HFF-Myc (cell line): Measurements from ENCODE around the gene RAN.
"Not testable (repeated sequence)": the region's sequence is repeated elsewhere in the genome, so short reads cannot be mapped to it uniquely, and the experiment has no call there.

Experiments used
- DNase-seq: peaks from one replicate; pipeline ENCODE4 v3.0.0-alpha.2; 2011; ENCODE audit warnings: low read depth; ENCODE audit errors: extremely low read depth
- H3K4me3 ChIP-seq: replicated peaks from 2 replicates; pipeline ENCODE4 v1.5.1; 2011; ENCODE audit warnings: low read depth, mild to moderate bottlenecking, control low read depth, low read length
- CTCF ChIP-seq: IDR thresholded peaks from 2 replicates; pipeline ENCODE4 v1.5.1; 2012; ENCODE audit warnings: mild to moderate bottlenecking, low read depth, low read length, control low read depth; ENCODE audit errors: missing control alignments

RAN gene

GRCh38 chr12:130874696-130875095 is 2.8 kb downstream of the RAN start:
- H3K4me3 ChIP-seq: peak overlapping the region; percentile 97
- TF ChIP-seq CTCF: no peak
- no peak for DNase-seq

DNA sequence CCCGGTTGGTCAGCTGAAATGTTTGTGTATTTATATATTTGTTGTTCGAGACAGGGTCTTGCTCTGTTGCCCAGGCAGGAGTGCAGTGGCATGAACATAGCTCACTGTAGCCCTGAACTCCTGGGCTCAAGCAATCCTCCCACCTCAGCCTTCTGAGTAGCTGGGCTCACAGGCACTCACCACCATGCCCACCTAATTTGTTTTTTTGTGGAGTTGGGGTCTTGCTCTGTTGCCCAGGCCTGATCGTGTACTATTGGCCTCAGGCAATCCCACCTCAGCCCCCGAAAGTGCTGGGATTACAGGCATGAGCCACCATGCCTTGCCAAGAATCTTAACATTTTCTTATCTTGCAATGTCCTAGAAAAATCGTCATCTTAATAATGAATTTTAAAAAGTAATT is 3.3 kb downstream of the RAN start:
- DNase-seq: no peak
- peak overlapping the region; percentile 97 for H3K4me3 ChIP-seq
- no peak for TF ChIP-seq CTCF

GRCh38 chr12:130875708-130876107 is 3.8 kb downstream of the RAN start:
- H3K4me3 ChIP-seq, DNase-seq: not testable (repeated sequence)

- no peak for DNase-seq
- TF ChIP-seq CTCF: no peak
- no peak overlapping the region for H3K4me3 ChIP-seq
Measured at GRCh38 chr12:130876297-130876696, 4.4 kb downstream of the RAN start.

DNA sequence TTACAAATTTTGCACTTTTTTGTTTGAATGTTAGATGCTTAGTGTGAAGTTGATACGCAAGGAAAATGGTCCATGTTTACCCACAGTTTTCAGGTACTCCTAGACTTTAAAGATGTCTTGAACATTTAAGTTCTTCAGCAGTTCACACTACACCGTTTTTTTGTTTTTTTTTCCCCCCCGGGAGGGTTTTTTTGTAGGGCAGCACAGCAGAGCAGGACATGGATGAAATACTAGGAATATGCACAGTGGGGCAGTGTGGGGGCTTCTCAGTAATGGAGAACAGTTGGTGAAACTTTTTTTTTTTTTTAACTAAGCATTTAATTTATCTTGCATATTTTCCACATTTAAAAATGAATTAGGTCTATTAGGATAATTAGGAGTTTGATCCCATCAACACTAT is 4.9 kb downstream of the RAN start:
- DNase-seq: no peak
- TF ChIP-seq CTCF: no peak
- no peak overlapping the region for H3K4me3 ChIP-seq

DNA sequence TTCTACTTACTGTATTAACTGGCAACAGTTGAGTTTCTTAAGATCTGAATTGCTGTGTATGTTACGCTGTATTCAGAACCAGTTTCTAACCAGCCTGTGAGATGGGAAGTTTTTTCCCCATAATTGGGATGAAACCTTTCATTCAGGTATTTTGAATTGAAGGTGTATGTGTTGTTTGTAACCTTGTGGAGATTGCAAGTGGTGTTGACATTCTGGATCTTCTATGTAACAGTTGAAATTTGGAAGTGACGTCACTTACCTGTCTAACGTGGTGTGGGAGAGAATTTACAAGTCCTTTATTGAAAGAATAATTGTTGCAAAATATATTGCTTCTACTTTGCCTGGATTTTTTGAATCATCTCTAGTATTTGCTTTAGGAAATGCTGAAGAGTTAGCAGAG is 5.5 kb downstream of the RAN start:
- no peak for DNase-seq
- no peak for TF ChIP-seq CTCF
- H3K4me3 ChIP-seq: no peak overlapping the region

DNA sequence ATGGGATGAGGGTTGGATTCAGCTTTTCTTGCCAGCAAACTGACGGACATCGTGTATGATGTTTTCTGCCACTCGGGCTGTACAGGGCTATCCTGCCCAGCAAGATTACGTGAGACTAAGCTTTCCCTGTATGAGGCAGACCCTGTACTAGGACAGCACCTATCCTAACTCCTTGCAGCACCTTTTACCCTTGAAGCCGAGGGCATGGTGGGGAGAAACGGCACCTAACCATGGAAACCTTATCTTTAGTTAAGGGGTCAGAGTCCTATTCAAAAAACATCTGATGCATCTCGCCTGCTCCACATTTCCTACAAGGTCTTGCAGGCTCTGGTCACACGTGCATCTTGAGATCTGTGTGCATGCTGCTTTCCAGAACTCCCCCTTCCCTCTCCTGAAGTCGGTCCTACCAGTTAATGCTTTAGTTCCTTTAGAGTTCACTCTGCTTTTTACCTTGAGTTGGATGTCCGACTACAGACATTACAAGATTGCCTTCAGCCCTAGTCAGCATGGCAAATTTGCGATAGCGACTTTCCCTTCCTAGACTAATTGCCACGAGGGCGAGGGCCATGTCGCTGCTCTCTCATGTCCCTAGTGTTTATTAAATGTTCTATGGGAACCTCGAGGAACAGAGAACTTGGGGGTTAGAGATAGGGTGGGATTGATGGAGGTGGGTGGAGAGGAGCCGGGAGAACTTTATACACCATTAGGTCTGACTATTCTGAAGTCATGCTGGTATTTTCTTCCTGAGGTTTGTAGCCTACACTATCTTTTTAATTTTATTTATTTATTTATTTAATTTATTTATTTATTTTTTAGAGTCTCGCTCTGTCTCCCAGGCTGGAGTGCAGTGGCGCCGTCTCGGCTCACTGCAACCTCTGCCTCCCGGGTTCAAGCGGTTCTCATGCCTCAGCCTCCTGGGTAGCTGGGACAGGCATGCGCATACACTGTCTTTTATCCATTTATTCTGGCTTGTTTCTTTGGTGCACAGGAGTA is 6.6 kb downstream of the RAN start:
- DNase-seq: no peak
- TF ChIP-seq CTCF: no peak
- no peak overlapping the region for H3K4me3 ChIP-seq
